ENCODE results near the gene FBXL7.
A peak's percentile ranks its signal among the peaks of the same experiment; 100 is the strongest.

The FBXL7 gene

GRCh38 chr5:15499528-15500324, at the start of gene FBXL7:
TSS of gene FBXL7 (plus strand) at chr5:15500180.
- ATAC-seq: no peak

GRCh38 chr5:15450473-15450872, 49.5 kb upstream of the FBXL7 start:
- ATAC-seq: no peak
- no peak for DNase-seq

More at GRCh38 chr5:15499528-15500324, at the start of gene FBXL7:
- peak; percentile 6 for DNase-seq

GRCh38 chr5:15450949-15451348, 49.0 kb upstream of the FBXL7 start:
- no peak for ATAC-seq
- no peak for DNase-seq

GRCh38 chr5:15452030-15452429, 48.0 kb upstream of the FBXL7 start:
- ATAC-seq (no peak), DNase-seq (no peak)

GRCh38 chr5:15452781-15453180, 47.2 kb upstream of the FBXL7 start:
- DNase-seq: no peak

GRCh38 chr5:15459200-15459599, 40.8 kb upstream of the FBXL7 start:
- no peak for DNase-seq
- ATAC-seq: no peak

More at GRCh38 chr5:15452781-15453180, 47.2 kb upstream of the FBXL7 start:
- ATAC-seq: no peak

GRCh38 chr5:15463231-15463980, 36.6 kb upstream of the FBXL7 start:
- no peak for ATAC-seq

GRCh38 chr5:15472116-15472515, 27.9 kb upstream of the FBXL7 start:
- DNase-seq: no peak
- ATAC-seq: no peak

More at GRCh38 chr5:15463231-15463980, 36.6 kb upstream of the FBXL7 start:
- DNase-seq: no peak

- ATAC-seq (no peak), DNase-seq (no peak)
These were observed 25.7 kb upstream of the FBXL7 start for GRCh38 chr5:15474143-15474719.

- ATAC-seq: no peak
- no peak for DNase-seq
These were observed 24.6 kb upstream of the FBXL7 start for GRCh38 chr5:15475367-15475766.

GRCh38 chr5:15476977-15477376, 23.0 kb upstream of the FBXL7 start:
- ATAC-seq: no peak
- no peak for DNase-seq

- no peak for ATAC-seq
- no peak for DNase-seq
These were observed 19.5 kb upstream of the FBXL7 start for GRCh38 chr5:15480436-15480835.

- ATAC-seq (no peak), DNase-seq (no peak)
These were observed 16.5 kb upstream of the FBXL7 start for GRCh38 chr5:15483351-15484097.

GRCh38 chr5:15487228-15487627, 12.8 kb upstream of the FBXL7 start:
- no peak for ATAC-seq

GRCh38 chr5:15489571-15490235, 10.3 kb upstream of the FBXL7 start:
- ATAC-seq (no peak), DNase-seq (no peak)

More at GRCh38 chr5:15487228-15487627, 12.8 kb upstream of the FBXL7 start:
- DNase-seq: no peak

- ATAC-seq (no peak), DNase-seq (no peak)
These were observed 7.4 kb upstream of the FBXL7 start for GRCh38 chr5:15492545-15492944.

- no peak for ATAC-seq
These were observed 6.5 kb upstream of the FBXL7 start for GRCh38 chr5:15493501-15493900.

GRCh38 chr5:15495026-15495425, 5.0 kb upstream of the FBXL7 start:
- no peak for ATAC-seq
- no peak for DNase-seq

More at GRCh38 chr5:15493501-15493900, 6.5 kb upstream of the FBXL7 start:
- no peak for DNase-seq

GRCh38 chr5:15496886-15497285, 3.1 kb upstream of the FBXL7 start:
- DNase-seq: no peak
- ATAC-seq: no peak

GRCh38 chr5:15500325-15501001, 483 bp downstream of the FBXL7 start:
- no peak for DNase-seq
- peak; percentile 14 for ATAC-seq
